HEK293 (cell line): ENCODE measurements around the gene ZBTB20.

ENCODE experiments used
- CTCF ChIA-PET: fragments of 350-600 bp; formaldehyde crosslinking; extraction: SDS; loops from one replicate; lab custom pipeline; 2021; ENCODE audit warnings: antibody characterized with exemption; lab: Yijun Ruan, JAX
- POLR2A ChIA-PET: fragments of 300-600 bp; formaldehyde crosslinking; extraction: SDS; loops from one replicate; lab custom pipeline; 2020; ENCODE audit warnings: antibody characterized with exemption, inconsistent platforms; lab: Yijun Ruan, JAX
- H3K27ac ChIP-seq: fragments of 200-500 bp; sonication (Bioruptor generic); 2 replicates; pipeline ENCODE4 v1.5.1; 2014; ENCODE audit warnings: low read depth, low read length, control low read depth, inconsistent platforms; ENCODE audit errors: extremely low read depth
- H3K36me3 ChIP-seq, 2 experiments: fragments of 200-500 bp in 1 of 2; sonication (Bioruptor generic) in 1 of 2; 1 replicate in 1 of 2; 2 replicates in 1 of 2; pipeline ENCODE4 v1.5.1; 2014 to 2017; ENCODE audit warnings: inconsistent platforms in 2 of 2, low read length in 2 of 2; ENCODE audit not compliant: control insufficient read depth in 2 of 2, insufficient read depth in 1 of 2
- H3K4me1 ChIP-seq: fragments of 200-500 bp; sonication (Bioruptor generic); 2 replicates; pipeline ENCODE4 v1.5.1; 2014; ENCODE audit warnings: mild to moderate bottlenecking, low read length, inconsistent platforms; ENCODE audit not compliant: control insufficient read depth, insufficient read depth
- H3K4me3 ChIP-seq: 2 replicates; pipeline ENCODE4 v1.5.1; 2011; ENCODE audit warnings: low read depth, mild to moderate bottlenecking, control low read depth, low read length, moderate library complexity
- H3K9me3 ChIP-seq: fragments of 200-500 bp; sonication (Bioruptor generic); 2 replicates; pipeline ENCODE4 v1.5.1; 2014; ENCODE audit warnings: low read depth, low read length, inconsistent platforms; ENCODE audit not compliant: control insufficient read depth, insufficient read depth
- CTCF ChIP-seq: fragments of 450-650 bp; formaldehyde crosslinking; IDR thresholded peaks from 2 replicates; pipeline ENCODE4 v1.5.1; 2016; ENCODE audit warnings: missing biosample characterization, missing genetic modification characterization
- GFI1B ChIP-seq: fragments of 450-650 bp; formaldehyde crosslinking; IDR thresholded peaks from 2 replicates; pipeline ENCODE4 v1.5.1; 2016; ENCODE audit warnings: missing biosample characterization, missing genetic modification characterization
- SETDB1 ChIP-seq: IDR thresholded peaks from one replicate; pipeline ENCODE4 v1.6.1; 2017; ENCODE audit warnings: mild to moderate bottlenecking, low read length, moderate library complexity, mixed read lengths; ENCODE audit not compliant: insufficient read length
- SP3 ChIP-seq: fragments of 450-650 bp; formaldehyde crosslinking; IDR thresholded peaks from 2 replicates; pipeline ENCODE4 v1.5.1; 2016; ENCODE audit warnings: missing biosample characterization, missing genetic modification characterization
- TCF7L2 ChIP-seq: IDR thresholded peaks from 2 replicates; pipeline ENCODE4 v1.6.1; 2011; ENCODE audit warnings: low read depth, mild to moderate bottlenecking, inconsistent platforms, low read length, moderate library complexity, borderline replicate concordance
- ZBTB21 ChIP-seq: fragments of 450-650 bp; formaldehyde crosslinking; IDR thresholded peaks from 2 replicates; pipeline ENCODE4 v1.5.1; 2017; ENCODE audit warnings: missing biosample characterization, missing genetic modification characterization
- ZNF155 ChIP-seq: fragments of 450-650 bp; formaldehyde crosslinking; IDR thresholded peaks from 2 replicates; pipeline ENCODE4 v1.5.1; 2016; ENCODE audit warnings: missing biosample characterization, missing genetic modification characterization
- ZNF174 ChIP-seq: fragments of 450-650 bp; formaldehyde crosslinking; IDR thresholded peaks from 2 replicates; pipeline ENCODE4 v1.5.0; 2017; ENCODE audit warnings: missing biosample characterization, mild to moderate bottlenecking, missing genetic modification characterization
- ZNF211 ChIP-seq: fragments of 450-650 bp; formaldehyde crosslinking; IDR thresholded peaks from 2 replicates; pipeline ENCODE4 v1.5.1; 2016; ENCODE audit warnings: low read depth, missing biosample characterization, missing genetic modification characterization
- ZNF335 ChIP-seq: fragments of 450-650 bp; formaldehyde crosslinking; conservative IDR thresholded peaks from 2 replicates; pipeline ENCODE4 v1.5.1; 2016; ENCODE audit warnings: missing biosample characterization, missing genetic modification characterization
- ZNF354C ChIP-seq: fragments of 450-650 bp; formaldehyde crosslinking; IDR thresholded peaks from 2 replicates; pipeline ENCODE4 v1.5.1; 2016; ENCODE audit warnings: missing biosample characterization, missing genetic modification characterization, low read depth, borderline replicate concordance
- ZNF404 ChIP-seq: fragments of 450-650 bp; formaldehyde crosslinking; IDR thresholded peaks from 2 replicates; pipeline ENCODE4 v1.5.1; 2017; ENCODE audit warnings: missing biosample characterization, missing genetic modification characterization
- ZNF423 ChIP-seq: fragments of 450-650 bp; formaldehyde crosslinking; IDR thresholded peaks from 2 replicates; pipeline ENCODE4 v1.5.1; 2016; ENCODE audit warnings: missing biosample characterization, missing genetic modification characterization
- ZNF433 ChIP-seq: fragments of 450-650 bp; formaldehyde crosslinking; IDR thresholded peaks from 2 replicates; pipeline ENCODE4 v1.5.1; 2016; ENCODE audit warnings: missing biosample characterization, missing genetic modification characterization, low read depth
- ZNF48 ChIP-seq: fragments of 450-650 bp; formaldehyde crosslinking; IDR thresholded peaks from 2 replicates; pipeline ENCODE4 v1.5.1; 2016; ENCODE audit warnings: missing biosample characterization, missing genetic modification characterization
- ZNF548 ChIP-seq: fragments of 450-650 bp; formaldehyde crosslinking; IDR thresholded peaks from 2 replicates; pipeline ENCODE4 v1.5.1; 2016; ENCODE audit warnings: missing biosample characterization, missing genetic modification characterization
- ZNF549 ChIP-seq: fragments of 450-650 bp; IDR thresholded peaks from 2 replicates; pipeline ENCODE4 v1.5.1; 2018; ENCODE audit warnings: missing biosample characterization, missing genetic modification characterization, mild to moderate bottlenecking, inconsistent platforms, moderate library complexity
- ZNF555 ChIP-seq: fragments of 450-650 bp; formaldehyde crosslinking; conservative IDR thresholded peaks from 2 replicates; pipeline ENCODE4 v1.5.1; 2017; ENCODE audit warnings: missing biosample characterization, mild to moderate bottlenecking, missing genetic modification characterization, inconsistent platforms
- ZNF596 ChIP-seq: fragments of 450-650 bp; IDR thresholded peaks from 2 replicates; pipeline ENCODE4 v1.5.0; 2018; ENCODE audit warnings: missing biosample characterization, mild to moderate bottlenecking, missing genetic modification characterization, moderate library complexity
- ZNF768 ChIP-seq: fragments of 450-650 bp; formaldehyde crosslinking; IDR thresholded peaks from 2 replicates; pipeline ENCODE4 v1.5.1; 2018; ENCODE audit warnings: missing biosample characterization, mild to moderate bottlenecking, missing genetic modification characterization
- ZNF785 ChIP-seq: fragments of 450-650 bp; formaldehyde crosslinking; IDR thresholded peaks from 2 replicates; pipeline ENCODE4 v1.5.1; 2016; ENCODE audit warnings: missing biosample characterization, missing genetic modification characterization
- ZSCAN30 ChIP-seq: fragments of 450-650 bp; IDR thresholded peaks from 2 replicates; pipeline ENCODE4 v1.5.1; 2018; ENCODE audit warnings: missing biosample characterization, mild to moderate bottlenecking, missing genetic modification characterization, moderate library complexity
- TF ChIP-seq, protein P1 (sequence below): fragments of 450-650 bp; formaldehyde crosslinking; IDR thresholded peaks from 2 replicates; pipeline ENCODE4 v1.5.1; 2016; ENCODE audit warnings: missing biosample characterization, missing genetic modification characterization, low read depth
- TF ChIP-seq, protein P2 (sequence below): fragments of 450-650 bp; formaldehyde crosslinking; IDR thresholded peaks from 2 replicates; pipeline ENCODE4 v1.5.1; 2016; ENCODE audit warnings: missing biosample characterization, missing genetic modification characterization

ZBTB20 gene

GRCh38 chr3:114855839-114856238 is 291.2 kb downstream of the ZBTB20 start:
- Histone ChIP-seq H3K36me3 (no peaks in the 10 kb centered on the region), H3K4me3 (no peak overlapping the region), H3K9me3 (no peaks in the 10 kb centered on the region), H3K27ac (no peak overlapping the region), H3K4me1 (no peaks in the 10 kb centered on the region)
- POLR2A ChIA-PET: no interaction called here
- CTCF ChIA-PET: no interaction called here
- TF ChIP-seq ZNF768 (peak; percentile 32; the same call in 1 of the 2 replicates), ZNF48 (tag by site-specific recombination) (no peak), ZNF211 (no peak)

GRCh38 chr3:114852966-114853365 is 294.1 kb downstream of the ZBTB20 start:
- no peaks in the 10 kb centered on the region for H3K9me3 ChIP-seq
- ChIA-PET CTCF (no interaction called here), POLR2A (no interaction called here)
- no peak overlapping the region for H3K27ac ChIP-seq
- no peaks in the 10 kb centered on the region for H3K4me1 ChIP-seq
- H3K4me3 ChIP-seq: no peak overlapping the region
- H3K36me3 ChIP-seq: no peaks in the 10 kb centered on the region
- TF ChIP-seq ZNF174 (tag by site-specific recombination): no peak
- no peak for TF ChIP-seq ZNF354C (tag by site-specific recombination)
- TF ChIP-seq ZSCAN30: no peak
- TF ChIP-seq ZNF404: no peak
- TF ChIP-seq ZNF423 (tag by site-specific recombination): no peak
- no peak for TF ChIP-seq CTCF (tag by site-specific recombination)
- TF ChIP-seq ZNF155 (tag by site-specific recombination): no peak
- TF ChIP-seq, protein P1, sequence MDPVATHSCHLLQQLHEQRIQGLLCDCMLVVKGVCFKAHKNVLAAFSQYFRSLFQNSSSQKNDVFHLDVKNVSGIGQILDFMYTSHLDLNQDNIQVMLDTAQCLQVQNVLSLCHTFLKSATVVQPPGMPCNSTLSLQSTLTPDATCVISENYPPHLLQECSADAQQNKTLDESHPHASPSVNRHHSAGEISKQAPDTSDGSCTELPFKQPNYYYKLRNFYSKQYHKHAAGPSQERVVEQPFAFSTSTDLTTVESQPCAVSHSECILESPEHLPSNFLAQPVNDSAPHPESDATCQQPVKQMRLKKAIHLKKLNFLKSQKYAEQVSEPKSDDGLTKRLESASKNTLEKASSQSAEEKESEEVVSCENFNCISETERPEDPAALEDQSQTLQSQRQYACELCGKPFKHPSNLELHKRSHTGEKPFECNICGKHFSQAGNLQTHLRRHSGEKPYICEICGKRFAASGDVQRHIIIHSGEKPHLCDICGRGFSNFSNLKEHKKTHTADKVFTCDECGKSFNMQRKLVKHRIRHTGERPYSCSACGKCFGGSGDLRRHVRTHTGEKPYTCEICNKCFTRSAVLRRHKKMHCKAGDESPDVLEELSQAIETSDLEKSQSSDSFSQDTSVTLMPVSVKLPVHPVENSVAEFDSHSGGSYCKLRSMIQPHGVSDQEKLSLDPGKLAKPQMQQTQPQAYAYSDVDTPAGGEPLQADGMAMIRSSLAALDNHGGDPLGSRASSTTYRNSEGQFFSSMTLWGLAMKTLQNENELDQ (tag by site-specific recombination): no peak
- TF ChIP-seq TCF7L2: no peak

- ChIA-PET POLR2A (no interaction called here), CTCF (no interaction called here)
- Histone ChIP-seq H3K36me3 (no peaks in the 10 kb centered on the region), H3K27ac (no peak overlapping the region), H3K4me1 (no peaks in the 10 kb centered on the region), H3K9me3 (no peaks in the 10 kb centered on the region), H3K4me3 (no peak overlapping the region)
- no peak for TF ChIP-seq ZNF48 (tag by site-specific recombination)
These were observed 296.2 kb downstream of the ZBTB20 start for GRCh38 chr3:114850898-114851297.

DNA sequence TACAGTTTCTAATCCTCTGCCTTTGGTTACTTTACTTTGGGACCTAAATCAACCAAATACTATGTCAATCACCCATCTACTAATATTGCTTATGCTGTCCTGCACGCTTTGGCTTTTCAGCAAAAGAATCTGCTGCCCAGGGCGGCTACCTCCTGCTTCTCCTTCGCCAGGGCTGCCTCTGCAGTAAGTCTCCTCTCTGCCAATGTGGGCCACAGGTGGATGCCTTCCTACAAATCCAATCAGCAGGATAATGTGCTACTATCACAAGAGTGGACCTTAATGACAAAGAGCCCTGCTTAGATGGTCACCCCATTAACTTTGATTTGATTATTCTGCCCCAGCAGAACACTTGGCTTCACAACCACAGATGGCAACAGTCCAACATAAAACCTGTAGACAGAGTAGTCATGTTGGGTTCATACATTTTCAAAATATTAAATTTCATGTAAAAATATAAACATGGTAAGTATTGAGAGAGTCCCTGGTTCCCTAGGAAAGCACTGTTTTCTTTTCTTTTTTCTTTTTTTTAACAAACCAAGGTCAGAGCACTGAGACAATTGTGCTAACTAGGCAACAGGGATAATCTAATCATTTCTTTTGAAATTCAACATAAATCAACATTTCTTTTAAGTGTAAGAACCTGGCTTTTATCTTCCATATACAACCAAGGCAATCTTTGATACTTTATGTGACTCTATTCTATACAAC is 298.3 kb downstream of the ZBTB20 start:
- ChIA-PET POLR2A (no interaction called here), CTCF (no interaction called here)
- H3K4me1 ChIP-seq: no peaks in the 10 kb centered on the region
- no peak overlapping the region for H3K27ac ChIP-seq
- H3K9me3 ChIP-seq: no peaks in the 10 kb centered on the region
- H3K4me3 ChIP-seq: no peak overlapping the region
- H3K36me3 ChIP-seq: no peaks in the 10 kb centered on the region
- TF ChIP-seq ZNF555 (tag by site-specific recombination) (no peak), ZBTB21 (tag by site-specific recombination) (no peak), ZNF549 (tag by site-specific recombination) (no peak), ZNF335 (tag by site-specific recombination) (no peak), ZNF548 (tag by site-specific recombination) (no peak), ZNF596 (tag by site-specific recombination) (no peak), ZNF433 (no peak), ZNF785 (tag by site-specific recombination) (no peak), SETDB1 (no peak), SP3 (no peak), GFI1B (tag by site-specific recombination) (no peak)
- TF ChIP-seq, protein P2, sequence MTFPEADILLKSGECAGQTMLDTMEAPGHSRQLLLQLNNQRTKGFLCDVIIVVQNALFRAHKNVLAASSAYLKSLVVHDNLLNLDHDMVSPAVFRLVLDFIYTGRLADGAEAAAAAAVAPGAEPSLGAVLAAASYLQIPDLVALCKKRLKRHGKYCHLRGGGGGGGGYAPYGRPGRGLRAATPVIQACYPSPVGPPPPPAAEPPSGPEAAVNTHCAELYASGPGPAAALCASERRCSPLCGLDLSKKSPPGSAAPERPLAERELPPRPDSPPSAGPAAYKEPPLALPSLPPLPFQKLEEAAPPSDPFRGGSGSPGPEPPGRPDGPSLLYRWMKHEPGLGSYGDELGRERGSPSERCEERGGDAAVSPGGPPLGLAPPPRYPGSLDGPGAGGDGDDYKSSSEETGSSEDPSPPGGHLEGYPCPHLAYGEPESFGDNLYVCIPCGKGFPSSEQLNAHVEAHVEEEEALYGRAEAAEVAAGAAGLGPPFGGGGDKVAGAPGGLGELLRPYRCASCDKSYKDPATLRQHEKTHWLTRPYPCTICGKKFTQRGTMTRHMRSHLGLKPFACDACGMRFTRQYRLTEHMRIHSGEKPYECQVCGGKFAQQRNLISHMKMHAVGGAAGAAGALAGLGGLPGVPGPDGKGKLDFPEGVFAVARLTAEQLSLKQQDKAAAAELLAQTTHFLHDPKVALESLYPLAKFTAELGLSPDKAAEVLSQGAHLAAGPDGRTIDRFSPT (tag by site-specific recombination): no peak
